ENCODE results near the gene PRSS2. TPM values are rescaled to one million over a fixed set of nuclear protein-coding genes. Genes with fewer than 3 reads are reported as not detected.
A peak's percentile ranks its signal among the peaks of the same experiment; 100 is the strongest.

The PRSS2 gene
- total and polyA plus RNA-seq, 2 donors (not counting 3 experiments of a cell fraction or from before 2014, with no cell fraction given) = 0.25 TPM; not detected in 1

DNA sequence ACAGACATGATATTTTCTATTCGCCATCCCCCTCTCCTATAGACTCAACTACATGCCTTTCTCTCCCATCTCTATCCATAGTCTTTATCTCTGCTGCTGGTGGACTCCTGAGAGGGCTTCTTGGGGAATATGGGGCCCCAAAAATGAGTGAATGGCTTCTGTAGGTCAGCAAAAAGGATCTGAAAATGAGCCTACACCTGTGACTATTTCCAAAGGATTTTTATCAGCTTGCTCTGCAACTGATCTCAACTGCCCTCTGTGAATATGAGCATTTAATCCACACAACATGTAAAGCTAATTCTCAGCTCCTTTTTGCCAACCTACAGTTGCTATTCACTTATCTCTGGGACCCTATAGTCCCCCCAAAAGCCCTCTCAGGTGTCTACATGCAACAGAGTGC lies 36.2 kb downstream of the PRSS2 start:
- peaks cover 7% of the 10 kb centered on the region for H3K79me2 ChIP-seq (ENCODE audit: control insufficient read depth, insufficient read depth, low read length)
- TF ChIP-seq, protein P1, sequence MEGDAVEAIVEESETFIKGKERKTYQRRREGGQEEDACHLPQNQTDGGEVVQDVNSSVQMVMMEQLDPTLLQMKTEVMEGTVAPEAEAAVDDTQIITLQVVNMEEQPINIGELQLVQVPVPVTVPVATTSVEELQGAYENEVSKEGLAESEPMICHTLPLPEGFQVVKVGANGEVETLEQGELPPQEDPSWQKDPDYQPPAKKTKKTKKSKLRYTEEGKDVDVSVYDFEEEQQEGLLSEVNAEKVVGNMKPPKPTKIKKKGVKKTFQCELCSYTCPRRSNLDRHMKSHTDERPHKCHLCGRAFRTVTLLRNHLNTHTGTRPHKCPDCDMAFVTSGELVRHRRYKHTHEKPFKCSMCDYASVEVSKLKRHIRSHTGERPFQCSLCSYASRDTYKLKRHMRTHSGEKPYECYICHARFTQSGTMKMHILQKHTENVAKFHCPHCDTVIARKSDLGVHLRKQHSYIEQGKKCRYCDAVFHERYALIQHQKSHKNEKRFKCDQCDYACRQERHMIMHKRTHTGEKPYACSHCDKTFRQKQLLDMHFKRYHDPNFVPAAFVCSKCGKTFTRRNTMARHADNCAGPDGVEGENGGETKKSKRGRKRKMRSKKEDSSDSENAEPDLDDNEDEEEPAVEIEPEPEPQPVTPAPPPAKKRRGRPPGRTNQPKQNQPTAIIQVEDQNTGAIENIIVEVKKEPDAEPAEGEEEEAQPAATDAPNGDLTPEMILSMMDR (IDR thresholded peaks at IDR 0.05; ENCODE audit: extremely low read depth in 1 of 2, insufficient read depth in 1 of 2, low read depth in 1 of 2, low read length in 2 of 2) = no peak
- no peak for TF ChIP-seq POLR2A (IDR thresholded peaks at IDR 0.05; ENCODE audit: low read depth, low read length)
- TF ChIP-seq, protein P2, sequence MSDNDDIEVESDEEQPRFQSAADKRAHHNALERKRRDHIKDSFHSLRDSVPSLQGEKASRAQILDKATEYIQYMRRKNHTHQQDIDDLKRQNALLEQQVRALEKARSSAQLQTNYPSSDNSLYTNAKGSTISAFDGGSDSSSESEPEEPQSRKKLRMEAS (IDR thresholded peaks at IDR 0.05; ENCODE audit: insufficient read depth, insufficient read length) = no peak
- TF ChIP-seq FOS (IDR thresholded peaks at IDR 0.05; ENCODE audit: borderline replicate concordance, insufficient read depth, low read length) = no peak
- TF ChIP-seq POLR2AphosphoS5 (IDR thresholded peaks at IDR 0.05; ENCODE audit: insufficient read depth, low read depth, low read length) = no peak
- no peak for TF ChIP-seq GATA2 (IDR thresholded peaks at IDR 0.05; ENCODE audit: insufficient read depth, insufficient read length, low read depth, low read length)
- TF ChIP-seq JUN (IDR thresholded peaks at IDR 0.05; ENCODE audit: borderline replicate concordance, insufficient read depth, insufficient read length, low read depth) = no peak
- no peak for TF ChIP-seq MYC (IDR thresholded peaks at IDR 0.05; ENCODE audit: low read depth, low read length)
- no peak for TF ChIP-seq EZH2 (IDR thresholded peaks at IDR 0.05; ENCODE audit: borderline replicate concordance, low read depth, low read length, severe bottlenecking)
- dilution Hi-C loops (cut with MboI; ENCODE audit: extremely low pct_ligation_motif_present, low sequenced_read_pairs) = no loop called here
- no peaks in the 10 kb centered on the region for H4K20me1 ChIP-seq (replicated peaks; ENCODE audit: control insufficient read depth, extremely low read depth, insufficient read depth, low read length)
- H3K9me1 ChIP-seq (replicated peaks; ENCODE audit: control insufficient read depth, extremely low read depth, insufficient read depth, low read length) = no peaks in the 10 kb centered on the region
- no peak overlapping the region for H2AFZ ChIP-seq (ENCODE audit: low read depth, low read length)
- H3K4me3 ChIP-seq (replicated peaks in 1 of 3; ENCODE audit: insufficient read depth in 1 of 3, low read depth in 1 of 3, low read length in 3 of 3) = no peak overlapping the region
- peaks cover 61% of the 10 kb centered on the region for H3K4me1 ChIP-seq (ENCODE audit: control insufficient read depth, extremely low read depth, insufficient read depth, low read length)
- H3K9ac ChIP-seq (replicated peaks; ENCODE audit: extremely low read depth, insufficient read depth, low read length) = peak overlapping the region; percentile 10
- DNase-seq (ENCODE audit: low read depth, low spot score) (no peak), FAIRE-seq (no peak)
- H3K27ac ChIP-seq (ENCODE audit: insufficient read depth, low read depth, low read length) = peak overlapping the region; percentile 98
- ChIA-PET POLR2A (interaction anchor here (1.2 to 1.8 kb wide), 3 partner anchors 9 to 30 kb away, joined by 3 to 7 read pairs (median 6); no protein-coding TSS in a partner anchor), CTCF (interaction anchor here (1.3 to 9.8 kb wide), 8 partner anchors 17 to 272 kb away, joined by 3 to 425 read pairs (median 9); no protein-coding TSS in a partner anchor)
- H3K9me3 ChIP-seq (replicated peaks; ENCODE audit: control insufficient read depth, insufficient read depth, low read length) = no peaks in the 10 kb centered on the region
- intact Hi-C loops (cut with micrococcal nuclease) = loop anchor here (5.0 kb wide), 1 partner anchor 585 kb away; no protein-coding TSS in a partner anchor
- H3K4me2 ChIP-seq (ENCODE audit: insufficient read depth, low read length) = peak overlapping the region; percentile 28
- H3K36me3 ChIP-seq (ENCODE audit: control insufficient read depth in 2 of 2, extremely low read depth in 1 of 2, insufficient read depth in 2 of 2, low read length in 2 of 2) = peaks cover 0 to 9% of the 10 kb centered on the region in 2 experiments
- BruUV-seq (replicated peaks) = no TSS peak
- no peaks in the 10 kb centered on the region for H3K27me3 ChIP-seq (ENCODE audit: control insufficient read depth in 2 of 2, insufficient read depth in 2 of 2, low read length in 2 of 2)
